IMR-90 (cell line): ENCODE results near the gene DAB1. TPM values are rescaled to one million over a fixed set of nuclear protein-coding genes. Genes with fewer than 3 reads are reported as not detected.

Experiments
- ATAC-seq: fragments of 200-7000 bp; cut with Tn5 transposase; 2 replicates; pipeline ENCODE4 v1.9.1; 2020; ENCODE audit warnings: low read depth, mild to moderate bottlenecking, moderate library complexity
- BruUV-seq: library from RNA; stranded (reverse); fragments of 400-500 nt; replicated peaks from 2 replicates; lab custom pipeline; 2021; lab: Mats Ljungman, UMichigan
- CTCF ChIA-PET: fragments of 300-600 bp; formaldehyde crosslinking; extraction: SDS; loops from one replicate; lab custom pipeline; 2021; ENCODE audit warnings: antibody characterized with exemption; lab: Yijun Ruan, JAX
- POLR2A ChIA-PET: fragments of 300-600 bp; sonication (Branson Sonifier 250); formaldehyde crosslinking; loops from one replicate; lab custom pipeline; 2022; ENCODE audit warnings: antibody characterized with exemption; ENCODE audit not compliant: unreplicated experiment; lab: Charles Lee
- DNase-seq: peaks from one replicate; pipeline ENCODE4 v3.0.0; 2013
- H2AFZ ChIP-seq: replicated peaks from 2 replicates; pipeline ENCODE3; 2013; ENCODE audit warnings: low read length, mild to moderate bottlenecking; ENCODE audit not compliant: poor library complexity
- H2AK5ac ChIP-seq: 2 replicates; pipeline ENCODE4 v1.6.1; 2013; ENCODE audit warnings: low read depth, low read length, inconsistent platforms
- H2AK9ac ChIP-seq: replicated peaks from 2 replicates; pipeline ENCODE3; 2013; ENCODE audit warnings: mild to moderate bottlenecking, low read depth, low read length, moderate library complexity; ENCODE audit not compliant: poor library complexity
- H2BK120ac ChIP-seq: 2 replicates; pipeline ENCODE4 v1.6.1; 2013; ENCODE audit warnings: low read depth, low read length, inconsistent platforms
- H2BK15ac ChIP-seq: 3 replicates; pipeline ENCODE4 v1.6.1; 2013; ENCODE audit warnings: low read depth, low read length, inconsistent platforms
- H2BK20ac ChIP-seq: 2 replicates; pipeline ENCODE4 v1.6.1; 2013; ENCODE audit warnings: low read depth, mild to moderate bottlenecking, inconsistent platforms, low read length, moderate library complexity
- H2BK5ac ChIP-seq: 2 replicates; pipeline ENCODE4 v1.6.1; 2013; ENCODE audit warnings: mild to moderate bottlenecking, low read depth, low read length, inconsistent platforms; ENCODE audit not compliant: poor library complexity, severe bottlenecking
- H3K14ac ChIP-seq: replicated peaks from 2 replicates; pipeline ENCODE4 v1.6.1; 2013; ENCODE audit warnings: low read depth, low read length, inconsistent platforms
- H3K18ac ChIP-seq: 2 replicates; pipeline ENCODE4 v1.6.1; 2013; ENCODE audit warnings: low read depth, low read length, control low read depth
- H3K23ac ChIP-seq: 2 replicates; pipeline ENCODE4 v1.6.1; 2013; ENCODE audit warnings: low read depth, low read length, inconsistent platforms
- H3K27ac ChIP-seq: 2 replicates; pipeline ENCODE4 v1.5.1; 2013; ENCODE audit warnings: mild to moderate bottlenecking, control low read depth, low read length; ENCODE audit not compliant: insufficient read depth
- H3K27me3 ChIP-seq: 2 replicates; pipeline ENCODE4 v1.6.1; 2013; ENCODE audit warnings: low read length; ENCODE audit not compliant: control insufficient read depth, insufficient read depth
- H3K36me3 ChIP-seq: 2 replicates; pipeline ENCODE4 v1.6.1; 2013; ENCODE audit warnings: low read length, mixed read lengths; ENCODE audit not compliant: control insufficient read depth, insufficient read depth
- H3K4ac ChIP-seq: 2 replicates; pipeline ENCODE4 v1.6.1; 2013; ENCODE audit warnings: low read depth, low read length, inconsistent platforms
- H3K4me1 ChIP-seq: 2 replicates; pipeline ENCODE4 v1.6.1; 2013; ENCODE audit warnings: low read length, mixed read lengths; ENCODE audit not compliant: control insufficient read depth, insufficient read depth
- H3K4me2 ChIP-seq: 2 replicates; pipeline ENCODE4 v1.6.1; 2013; ENCODE audit warnings: low read depth, mild to moderate bottlenecking, control low read depth, low read length, moderate library complexity
- H3K4me3 ChIP-seq: 2 replicates; pipeline ENCODE4 v1.5.1; 2013; ENCODE audit warnings: low read depth, mild to moderate bottlenecking, control low read depth, low read length, moderate library complexity; ENCODE audit not compliant: insufficient read depth
- H3K56ac ChIP-seq: 2 replicates; pipeline ENCODE4 v1.6.1; 2013; ENCODE audit warnings: low read length, inconsistent platforms; ENCODE audit not compliant: insufficient read depth; ENCODE audit errors: extremely low read depth
- H3K79me1 ChIP-seq, 2 experiments: 2 replicates each; pipeline ENCODE4 v1.6.1; 2013; ENCODE audit warnings: low read length in 2 of 2, inconsistent platforms in 1 of 2, low read depth in 1 of 2
- H3K9ac ChIP-seq: 2 replicates; pipeline ENCODE4 v1.6.1; 2013; ENCODE audit warnings: low read depth, low read length, control low read depth
- H3K9me1 ChIP-seq: 2 replicates; pipeline ENCODE4 v1.6.1; 2013; ENCODE audit warnings: low read length, inconsistent platforms; ENCODE audit not compliant: insufficient read depth
- H3K9me3 ChIP-seq: 2 replicates; pipeline ENCODE4 v1.6.1; 2013; ENCODE audit warnings: low read length; ENCODE audit not compliant: control insufficient read depth, insufficient read depth
- H4K20me1 ChIP-seq: 2 replicates; pipeline ENCODE4 v1.6.1; 2013; ENCODE audit warnings: low read length, inconsistent platforms; ENCODE audit not compliant: insufficient read depth
- H4K5ac ChIP-seq: 2 replicates; pipeline ENCODE4 v1.6.1; 2013; ENCODE audit warnings: mild to moderate bottlenecking, low read depth, low read length, control low read depth
- H4K8ac ChIP-seq, 2 experiments: 2 replicates each; pipeline ENCODE4 v1.6.1; 2013; ENCODE audit warnings: low read depth in 2 of 2, low read length in 2 of 2, control low read depth in 1 of 2, inconsistent platforms in 1 of 2
- H4K91ac ChIP-seq: 2 replicates; pipeline ENCODE4 v1.6.1; 2013; ENCODE audit warnings: low read depth, low read length, inconsistent platforms; ENCODE audit not compliant: insufficient read depth
- CEBPB ChIP-seq: IDR thresholded peaks from 2 replicates; pipeline ENCODE4 v1.6.1; 2012; ENCODE audit warnings: low read depth, low read length, improper control_type of control experiment
- CTCF ChIP-seq: conservative IDR thresholded peaks from 2 replicates; pipeline ENCODE4 v1.5.1; 2012; ENCODE audit warnings: mild to moderate bottlenecking, low read depth, low read length, improper control_type of control experiment
- FOS ChIP-seq: fragments of 150-350 bp; IDR thresholded peaks from 2 replicates; pipeline ENCODE4 v1.6.1; 2016; ENCODE audit warnings: low read depth, low read length
- NFE2L2 ChIP-seq: fragments of 150-350 bp; IDR thresholded peaks from 2 replicates; pipeline ENCODE4 v1.6.1; 2016; ENCODE audit warnings: low read depth, mild to moderate bottlenecking, low read length
- POLR2A ChIP-seq: IDR thresholded peaks from 2 replicates; pipeline ENCODE4 v1.6.1; 2012; ENCODE audit warnings: mild to moderate bottlenecking, low read depth, low read length
- WGBS, 2 experiments: methylation state at CpG; one replicate each; pipeline versions ENCODE4 v1.1.5 to v1.1.7; 2013; ENCODE audit warnings: missing lambda C conversion rate in 2 of 2; ENCODE audit not compliant: insufficient read length in 1 of 2; ENCODE audit errors: extremely low coverage in 2 of 2; 5-methylcytosine and 5-hydroxymethylcytosine counted together
- dilution Hi-C: fragments of 300-500 bp; cut with HindIII; formaldehyde crosslinking; loops from one replicate; pipeline ENCODE4 v1.14.3; 2018; ENCODE audit warnings: low sequenced_read_pairs; ENCODE audit not compliant: unreplicated experiment
- in situ Hi-C: fragments of 300-500 bp; cut with MboI; formaldehyde crosslinking; loops from 3 replicates; pipeline ENCODE4 v1.14.3; 2019; ENCODE audit warnings: low sequenced_read_pairs, inconsistent platforms, mixed read lengths
- intact Hi-C: fragments of 100-400 bp; cut with micrococcal nuclease; formaldehyde crosslinking; loops from 2 replicates; pipeline ENCODE4 v1.10.0; 2022
- polyA plus RNA-seq, 3 experiments: library from polyadenylated mRNA; depleted of rRNA; stranded (reverse); fragments of >200 nt; gene quantifications; 2 replicates each; pipeline ENCODE4 v1.2.3, GENCODE V29; 2012; ENCODE audit warnings: low replicate concordance in 1 of 3
- total RNA-seq: library from RNA; depleted of rRNA; stranded (reverse); fragments of >200 nt; gene quantifications from 2 replicates; pipeline ENCODE4 v1.2.3, GENCODE V29; 2012

The DAB1 gene
- total and polyA plus RNA-seq, 2 of the 4 experiments (the other 2 are of a cell fraction): 0.18 to 0.41 TPM

GRCh38 chr1:56967355-56967754 lies 456.5 kb downstream of the DAB1 start:
- Histone ChIP-seq H3K36me3 (no peaks in the 10 kb centered on the region), H2AK5ac (no peak overlapping the region), H3K79me1 (no peaks in the 10 kb centered on the region), H3K4ac (no peak overlapping the region), H4K91ac (no peak overlapping the region), H3K27ac (no peak overlapping the region), H2BK5ac (no peak overlapping the region), H3K23ac (no peak overlapping the region), H3K14ac (no peak overlapping the region), H2BK20ac (no peak overlapping the region), H4K8ac (no peak overlapping the region), H3K9ac (no peak overlapping the region), H3K9me3 (no peaks in the 10 kb centered on the region), H2BK15ac (no peak overlapping the region), H4K20me1 (no peaks in the 10 kb centered on the region), H3K4me1 (no peaks in the 10 kb centered on the region; the same call in 1 of the 2 replicates), H3K56ac (no peak overlapping the region), H3K4me3 (no peak overlapping the region), H3K27me3 (no peaks in the 10 kb centered on the region; the same call in none of the 2 replicates), H3K9me1 (no peaks in the 10 kb centered on the region; the same call in 1 of the 2 replicates), H2AFZ (no peak overlapping the region), H2AK9ac (no peak overlapping the region), H2BK120ac (no peak overlapping the region; the same call in 1 of the 2 replicates), H3K18ac (no peak overlapping the region), H3K4me2 (no peak overlapping the region), H4K5ac (no peak overlapping the region)
- WGBS, 2 experiments: no CpG with 5 or more reads among the region's 3 CpGs
- no peak for ATAC-seq
- TF ChIP-seq CTCF (no peak), FOS (no peak), CEBPB (no peak), POLR2A (no peak), NFE2L2 (no peak)
- dilution Hi-C loops: no loop called here
- ChIA-PET CTCF (no interaction called here), POLR2A (no interaction called here)
- BruUV-seq: no TSS peak
- no peak for DNase-seq
- in situ Hi-C loops: no loop called here
- intact Hi-C loops: loop anchor here (5.0 kb wide), 1 partner anchor 135 kb away; no protein-coding TSS in a partner anchor
